H9 (cell line): ENCODE data around the gene NUP214. TPM values are rescaled to one million over a fixed set of nuclear protein-coding genes. Genes with fewer than 3 reads are reported as not detected.
A peak's percentile ranks its signal among the peaks of the same experiment; 100 is the strongest.
"Not testable (repeated sequence)": the region's sequence is repeated elsewhere in the genome, so short reads cannot be mapped to it uniquely, and the experiment has no call there.

Experiments
- DNase-seq: peaks from one replicate; pipeline ENCODE4 v3.0.0-alpha.2; 2017
- H2AFZ ChIP-seq: one replicate; pipeline ENCODE4 v1.6.1; 2013; ENCODE audit warnings: mild to moderate bottlenecking, low read length, control low read depth, moderate library complexity
- H2AK5ac ChIP-seq: 2 replicates; pipeline ENCODE4 v1.6.1; 2013; ENCODE audit warnings: low read length, control low read depth, mixed read lengths; ENCODE audit not compliant: insufficient read length
- H2BK120ac ChIP-seq: one replicate; pipeline ENCODE4 v1.6.1; 2013; ENCODE audit warnings: low read depth, mild to moderate bottlenecking, low read length, control low read depth, inconsistent platforms; ENCODE audit not compliant: poor library complexity, severe bottlenecking
- H2BK12ac ChIP-seq: 2 replicates; pipeline ENCODE4 v1.6.1; 2013; ENCODE audit warnings: low read length, control low read depth, mixed read lengths, low read depth; ENCODE audit not compliant: insufficient read length
- H2BK15ac ChIP-seq: 2 replicates; pipeline ENCODE4 v1.6.1; 2013; ENCODE audit warnings: low read depth, low read length, control low read depth
- H2BK20ac ChIP-seq: one replicate; pipeline ENCODE4 v1.6.1; 2013; ENCODE audit warnings: low read depth, mild to moderate bottlenecking, low read length, control low read depth, inconsistent platforms; ENCODE audit not compliant: poor library complexity, severe bottlenecking
- H2BK5ac ChIP-seq: 2 replicates; pipeline ENCODE4 v1.6.1; 2013; ENCODE audit warnings: low read length, control low read depth, mixed read lengths; ENCODE audit not compliant: insufficient read length
- H3K14ac ChIP-seq: 2 replicates; pipeline ENCODE4 v1.6.1; 2013; ENCODE audit warnings: low read length, control low read depth; ENCODE audit not compliant: insufficient read depth
- H3K18ac ChIP-seq: 2 replicates; pipeline ENCODE4 v1.6.1; 2013; ENCODE audit warnings: low read depth, mild to moderate bottlenecking, mixed read lengths, low read length, control low read depth; ENCODE audit not compliant: insufficient read length
- H3K23ac ChIP-seq: 2 replicates; pipeline ENCODE4 v1.6.1; 2013; ENCODE audit warnings: low read length, control low read depth, mixed read lengths, low read depth; ENCODE audit not compliant: insufficient read length
- H3K23me2 ChIP-seq: 2 replicates; pipeline ENCODE4 v1.6.1; 2013; ENCODE audit warnings: low read depth, mild to moderate bottlenecking, mixed read lengths, low read length, control low read depth; ENCODE audit not compliant: insufficient read length, poor library complexity, severe bottlenecking
- H3K27ac ChIP-seq: 2 replicates; pipeline ENCODE4 v1.5.1; 2013; ENCODE audit warnings: low read length, control low read depth, mixed read lengths, low read depth; ENCODE audit not compliant: insufficient read length
- H3K27me3 ChIP-seq: 2 replicates; pipeline ENCODE4 v1.6.1; 2013; ENCODE audit warnings: low read length, control low read depth, inconsistent platforms; ENCODE audit not compliant: insufficient read depth
- H3K4ac ChIP-seq: 2 replicates; pipeline ENCODE4 v1.6.1; 2013; ENCODE audit warnings: low read depth, mild to moderate bottlenecking, control low read depth, inconsistent platforms, low read length, moderate library complexity
- H3K4me1 ChIP-seq: 2 replicates; pipeline ENCODE4 v1.6.1; 2013; ENCODE audit warnings: low read length, control low read depth, inconsistent platforms; ENCODE audit not compliant: insufficient read depth
- H3K4me2 ChIP-seq: 2 replicates; pipeline ENCODE4 v1.6.1; 2013; ENCODE audit warnings: low read length, control low read depth, mixed read lengths; ENCODE audit not compliant: insufficient read length, insufficient read depth
- H3K56ac ChIP-seq: 2 replicates; pipeline ENCODE4 v1.6.1; 2013; ENCODE audit warnings: low read depth, mild to moderate bottlenecking, mixed read lengths, low read length, control low read depth; ENCODE audit not compliant: insufficient read length
- H3K79me1 ChIP-seq: 2 replicates; pipeline ENCODE4 v1.6.1; 2013; ENCODE audit warnings: low read depth, mild to moderate bottlenecking, moderate library complexity, low read length, control low read depth, inconsistent platforms; ENCODE audit not compliant: insufficient read depth, poor library complexity, severe bottlenecking
- H3K79me2 ChIP-seq: 2 replicates; pipeline ENCODE4 v1.6.1; 2013; ENCODE audit warnings: low read length, control low read depth, inconsistent platforms; ENCODE audit not compliant: insufficient read depth
- H3K9ac ChIP-seq: 2 replicates; pipeline ENCODE4 v1.6.1; 2013; ENCODE audit warnings: low read length, control low read depth, mixed read lengths; ENCODE audit not compliant: insufficient read length; ENCODE audit errors: extremely low read depth
- H3K9me3 ChIP-seq: one replicate; pipeline ENCODE4 v1.6.1; 2013; ENCODE audit warnings: low read depth, low read length, inconsistent platforms; ENCODE audit not compliant: control insufficient read depth
- H3T11ph ChIP-seq: one replicate; pipeline ENCODE4 v1.6.1; 2013; ENCODE audit warnings: mild to moderate bottlenecking, low read length, control low read depth, inconsistent platforms
- H4K20me1 ChIP-seq: one replicate; pipeline ENCODE4 v1.6.1; 2013; ENCODE audit not compliant: control insufficient read depth, insufficient read length, insufficient read depth
- H4K5ac ChIP-seq: 2 replicates; pipeline ENCODE4 v1.6.1; 2013; ENCODE audit warnings: low read depth, mild to moderate bottlenecking, mixed read lengths, low read length, control low read depth; ENCODE audit not compliant: insufficient read length
- H4K8ac ChIP-seq: replicated peaks from 2 replicates; pipeline ENCODE4 v1.6.1; 2013; ENCODE audit warnings: low read length, control low read depth, mixed read lengths, low read depth; ENCODE audit not compliant: insufficient read length
- H4K91ac ChIP-seq: 2 replicates; pipeline ENCODE4 v1.6.1; 2013; ENCODE audit warnings: low read depth, mild to moderate bottlenecking, moderate library complexity, mixed read lengths, low read length, control low read depth; ENCODE audit not compliant: insufficient read length
- H3K27ac Mint-ChIP-seq, 3 experiments: 2 replicates in 2 of 3; 3 replicates in 1 of 3; pipeline ENCODE4 v1.8.0; 2020 to 2021; ENCODE audit warnings: mixed read lengths in 3 of 3, mild to moderate bottlenecking in 1 of 3, moderate library complexity in 1 of 3
- H3K27me3 Mint-ChIP-seq: 2 replicates; pipeline ENCODE4 v1.8.0; 2021; ENCODE audit warnings: low read depth, mild to moderate bottlenecking, moderate library complexity, mixed read lengths
- H3K36me3 Mint-ChIP-seq, 3 experiments: 2 replicates in 2 of 3; 3 replicates in 1 of 3; pipeline ENCODE4 v1.8.0; 2020 to 2021; ENCODE audit warnings: low read depth in 3 of 3, mixed read lengths in 3 of 3; ENCODE audit not compliant: insufficient read depth in 1 of 3
- H3K4me1 Mint-ChIP-seq, 2 experiments: 2 replicates each; pipeline ENCODE4 v1.8.0; 2020; ENCODE audit warnings: mixed read lengths in 2 of 2
- H3K4me3 Mint-ChIP-seq, 2 experiments: 2 replicates in 1 of 2; 3 replicates in 1 of 2; pipeline ENCODE4 v1.8.0; 2020 to 2021; ENCODE audit warnings: mild to moderate bottlenecking in 2 of 2, mixed read lengths in 2 of 2, moderate library complexity in 1 of 2
- H3K9me3 Mint-ChIP-seq, 2 experiments: 2 replicates in 1 of 2; 3 replicates in 1 of 2; pipeline ENCODE4 v1.8.0; 2020; ENCODE audit warnings: mild to moderate bottlenecking in 2 of 2, mixed read lengths in 2 of 2, moderate library complexity in 1 of 2
- CTCF ChIP-seq: fragments of 200-600 bp; sonication (generic); conservative IDR thresholded peaks from 3 replicates; pipeline ENCODE4 v1.8.0; 2021; ENCODE audit warnings: antibody characterized with exemption, mild to moderate bottlenecking
- WGBS: extraction: QIAGEN DNeasy Blood & Tissue Kit; methylation state at CpG from one replicate; pipeline ENCODE4 v1.1.7; 2013; ENCODE audit warnings: missing lambda C conversion rate, low lambda C conversion rate, mixed read lengths; ENCODE audit not compliant: insufficient read length; ENCODE audit errors: extremely low coverage; 5-methylcytosine and 5-hydroxymethylcytosine counted together
- total RNA-seq: library from RNA; stranded (reverse); gene quantifications from 2 replicates; pipeline ENCODE4 v1.2.1, GENCODE V29; 2021

NUP214 gene
- total RNA-seq, 1 experiment from 2014 or later: 53.8 TPM

GRCh38 chr9:131114084-131114535 is 11.3 kb upstream of the NUP214 start:
- Histone ChIP-seq H3K4me2 (no peak overlapping the region), H4K91ac (no peak overlapping the region), H3K27me3 (no peaks in the 10 kb centered on the region), H3K56ac (no peak overlapping the region), H3K79me2 (no peaks in the 10 kb centered on the region), H2BK120ac (no peak overlapping the region), H3K9me3 (no peaks in the 10 kb centered on the region), H3K4me1 (no peaks in the 10 kb centered on the region), H3K9ac (no peak overlapping the region), H3K18ac (no peak overlapping the region), H2BK5ac (no peak overlapping the region), H3K27ac (no peak overlapping the region), H3T11ph (no peak overlapping the region), H3K23me2 (no peaks in the 10 kb centered on the region), H4K20me1 (no peaks in the 10 kb centered on the region), H3K23ac (no peak overlapping the region), H2AFZ (no peak overlapping the region), H4K8ac (no peak overlapping the region), H4K5ac (no peak overlapping the region), H2BK15ac (no peak overlapping the region), H3K4ac (no peak overlapping the region; the same call in 1 of the 2 replicates), H2BK12ac (no peak overlapping the region), H3K79me1 (no peaks in the 10 kb centered on the region), H2BK20ac (no peak overlapping the region), H2AK5ac (no peak overlapping the region), H3K14ac (no peak overlapping the region)
- Mint-ChIP-seq H3K36me3 (peaks cover 44 to 76% (median 62%) of the 10 kb centered on the region in 3 experiments), H3K4me1 (peaks cover 23 to 31% of the 10 kb centered on the region in 2 experiments), H3K27ac (peak overlapping the region; percentile 20 to 76 (median 75); a peak in 4 of 7 replicates), H3K4me3 (no peak overlapping the region), H3K27me3 (no peaks in the 10 kb centered on the region), H3K9me3 (no peaks in the 10 kb centered on the region)
- TF ChIP-seq CTCF: no peak
- WGBS: no CpG with 5 or more reads among the region's 8 CpGs
- DNase-seq: no peak

GRCh38 chr9:131115360-131115742 is 10.0 kb upstream of the NUP214 start:
- H2BK20ac ChIP-seq, H4K20me1 ChIP-seq, H3K23me2 ChIP-seq, H3K27ac Mint-ChIP-seq, H3K9me3 ChIP-seq, H3K4me3 Mint-ChIP-seq, H4K91ac ChIP-seq, H3K27me3 Mint-ChIP-seq, H2AFZ ChIP-seq, H3K27me3 ChIP-seq, H3K9me3 Mint-ChIP-seq, H3K79me2 ChIP-seq, H3K27ac ChIP-seq, H4K5ac ChIP-seq, H3K23ac ChIP-seq, H3K14ac ChIP-seq, H3K4me2 ChIP-seq, H3K18ac ChIP-seq, H2BK15ac ChIP-seq, H2AK5ac ChIP-seq, H2BK5ac ChIP-seq, H4K8ac ChIP-seq, H2BK120ac ChIP-seq, H3K79me1 ChIP-seq, H3K4ac ChIP-seq, H3K4me1 ChIP-seq, H3K56ac ChIP-seq, DNase-seq, H3K9ac ChIP-seq, H2BK12ac ChIP-seq, H3T11ph ChIP-seq: not testable (repeated sequence)
- Mint-ChIP-seq H3K36me3 (peaks cover 45 to 77% (median 68%) of the 10 kb centered on the region in 3 experiments), H3K4me1 (peaks cover 20 to 24% of the 10 kb centered on the region in 2 experiments)
- no CpG with 5 or more reads among the region's 6 CpGs for WGBS
